ENCODE results near the gene NFATC1. TPM values are rescaled to one million over a fixed set of nuclear protein-coding genes. Genes with fewer than 3 reads are reported as not detected.

Gene NFATC1
- total and polyA plus RNA-seq, 7 experiments from 2014 or later, result 27.1 to 87.2 (median 53.4) TPM

GRCh38 chr18:79416677-79417052 is 20.9 kb downstream of the NFATC1 start:
- ATAC-seq (no peak), DNase-seq (no peak)
- peaks cover 9 to 54% (median 43%) of the 10 kb centered on the region in 7 donors for H3K4me1 Mint-ChIP-seq
- H3K9me3 ChIP-seq (ENCODE audit: control insufficient read depth in 2 of 3, low read length in 3 of 3), result no peaks in the 10 kb centered on the region
- H3K4me1 ChIP-seq (ENCODE audit: control insufficient read depth in 2 of 2, insufficient read depth in 2 of 2, low read length in 2 of 2), result no peaks in the 10 kb centered on the region
- CTCF ChIA-PET, result no interaction called here
- H3K27ac Mint-ChIP-seq, result peak overlapping the region in 3 of 9 donors; percentile 36 to 72 (median 70)
- no peak overlapping the region for H3K27ac ChIP-seq (ENCODE audit: low read depth, low read length)
- no peaks in the 10 kb centered on the region for H3K27me3 ChIP-seq (ENCODE audit: control insufficient read depth in 2 of 2, insufficient read depth in 2 of 2, low read length in 2 of 2)
- no peak overlapping the region for H3K4me3 ChIP-seq (ENCODE audit: low read length)
- H3K36me3 ChIP-seq (ENCODE audit: control insufficient read depth in 2 of 3, insufficient read depth in 3 of 3, low read length in 3 of 3), result peaks cover 7 to 65% (median 20%) of the 10 kb centered on the region in 3 experiments
- no peaks in the 10 kb centered on the region for H3K27me3 Mint-ChIP-seq
- peaks cover 0 to 1% (median 0%) of the 10 kb centered on the region in 11 donors for H3K9me3 Mint-ChIP-seq
- intact Hi-C loops (cut with micrococcal nuclease), result no loop called here
- peak overlapping the region in 1 of 10 donors; percentile 11 for H3K4me3 Mint-ChIP-seq
- H3K36me3 Mint-ChIP-seq, result peaks cover 5 to 31% (median 12%) of the 10 kb centered on the region in 5 donors
- POLR2A ChIA-PET, result no interaction called here

- POLR2A ChIA-PET, result interaction anchor here (0.6 kb wide), 1 partner anchor 13 kb away, joined by 4 read pairs; no protein-coding TSS in a partner anchor
Measured at GRCh38 chr18:79418236-79418635, 22.5 kb downstream of the NFATC1 start.

GRCh38 chr18:79418642-79419041 is 22.9 kb downstream of the NFATC1 start:
- CTCF ChIA-PET, result interaction anchor here (0.7 kb wide), 1 partner anchor 112 kb away, joined by 3 read pairs; no protein-coding TSS in a partner anchor
- Mint-ChIP-seq H3K27ac (peak overlapping the region in 2 of 9 donors; percentile 22 to 52), H3K4me1 (peaks cover 6 to 51% (median 35%) of the 10 kb centered on the region in 7 donors), H3K27me3 (no peaks in the 10 kb centered on the region), H3K4me3 (no peak overlapping the region), H3K36me3 (peaks cover 5 to 26% (median 6%) of the 10 kb centered on the region in 5 donors), H3K9me3 (peaks cover 0 to 1% (median 0%) of the 10 kb centered on the region in 11 donors)
- Histone ChIP-seq H3K27me3 (ENCODE audit: control insufficient read depth in 2 of 2, insufficient read depth in 2 of 2, low read length in 2 of 2) (no peaks in the 10 kb centered on the region), H3K4me1 (ENCODE audit: control insufficient read depth in 2 of 2, insufficient read depth in 2 of 2, low read length in 2 of 2) (no peaks in the 10 kb centered on the region), H3K27ac (ENCODE audit: low read depth, low read length) (no peak overlapping the region), H3K36me3 (ENCODE audit: control insufficient read depth in 2 of 3, insufficient read depth in 3 of 3, low read length in 3 of 3) (peaks cover 0 to 58% (median 11%) of the 10 kb centered on the region in 3 experiments), H3K9me3 (ENCODE audit: control insufficient read depth in 2 of 3, low read length in 3 of 3) (no peaks in the 10 kb centered on the region), H3K4me3 (ENCODE audit: low read length) (no peak overlapping the region)
- POLR2A ChIA-PET, result interaction anchor here (0.6 kb wide), 1 partner anchor 13 kb away, joined by 4 read pairs; no protein-coding TSS in a partner anchor
- intact Hi-C loops (cut with micrococcal nuclease), result no loop called here
- DNase-seq (no peak), ATAC-seq (no peak)

More at GRCh38 chr18:79418236-79418635, 22.5 kb downstream of the NFATC1 start:
- Mint-ChIP-seq H3K27ac (peak overlapping the region in 1 of 9 donors; percentile 43), H3K36me3 (peaks cover 5 to 30% (median 8%) of the 10 kb centered on the region in 5 donors), H3K4me3 (no peak overlapping the region), H3K4me1 (peaks cover 10 to 55% (median 39%) of the 10 kb centered on the region in 7 donors), H3K27me3 (no peaks in the 10 kb centered on the region), H3K9me3 (peaks cover 0 to 1% (median 0%) of the 10 kb centered on the region in 11 donors)
- CTCF ChIA-PET, result interaction anchor here (0.7 kb wide), 1 partner anchor 112 kb away, joined by 3 read pairs; no protein-coding TSS in a partner anchor
- H3K4me1 ChIP-seq (ENCODE audit: control insufficient read depth in 2 of 2, insufficient read depth in 2 of 2, low read length in 2 of 2), result no peaks in the 10 kb centered on the region
- H3K27me3 ChIP-seq (ENCODE audit: control insufficient read depth in 2 of 2, insufficient read depth in 2 of 2, low read length in 2 of 2), result no peaks in the 10 kb centered on the region
- H3K4me3 ChIP-seq (ENCODE audit: low read length), result no peak overlapping the region
- DNase-seq, result no peak
- no peak for ATAC-seq
- H3K36me3 ChIP-seq (ENCODE audit: control insufficient read depth in 2 of 3, insufficient read depth in 3 of 3, low read length in 3 of 3), result peaks cover 0 to 60% (median 14%) of the 10 kb centered on the region in 3 experiments
- H3K27ac ChIP-seq (ENCODE audit: low read depth, low read length), result no peak overlapping the region
- H3K9me3 ChIP-seq (ENCODE audit: control insufficient read depth in 2 of 3, low read length in 3 of 3), result no peaks in the 10 kb centered on the region
- intact Hi-C loops (cut with micrococcal nuclease), result no loop called here

DNA sequence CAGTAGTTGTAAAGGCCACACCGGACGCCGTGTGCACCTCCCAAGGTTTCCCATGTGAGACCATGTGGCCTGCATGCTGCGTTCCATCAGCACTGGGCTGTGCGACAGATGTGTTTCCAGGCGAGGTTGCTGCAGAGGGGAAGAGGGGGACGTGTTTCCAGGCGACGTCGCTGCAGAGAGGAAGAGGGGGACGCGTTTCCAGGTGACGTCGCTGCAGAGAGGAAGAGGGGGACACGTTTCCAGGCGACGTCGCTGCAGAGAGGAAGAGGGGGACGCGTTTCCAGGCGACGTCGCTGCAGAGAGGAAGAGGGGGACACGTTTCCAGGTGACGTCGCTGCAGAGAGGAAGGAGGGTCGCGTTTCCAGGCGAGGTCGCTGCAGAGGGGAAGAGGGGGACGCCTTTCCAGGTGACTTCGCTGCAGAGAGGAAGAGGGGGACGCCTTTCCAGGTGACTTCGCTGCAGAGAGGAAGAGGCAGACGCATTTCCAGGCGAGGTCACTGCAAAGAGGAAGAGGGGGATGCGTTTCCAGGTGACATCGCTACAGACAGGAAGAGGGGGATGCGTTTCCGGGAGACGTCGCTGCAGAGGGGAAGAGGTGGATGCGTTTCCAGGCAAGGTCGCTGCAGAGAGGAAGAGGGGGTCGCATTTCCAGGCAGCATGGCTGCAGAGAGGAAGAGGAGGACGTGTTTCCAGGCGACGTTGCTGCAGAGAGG is 24.5 kb downstream of the NFATC1 start:
- Histone ChIP-seq H3K36me3 (ENCODE audit: control insufficient read depth in 2 of 3, insufficient read depth in 3 of 3, low read length in 3 of 3) (peaks cover 0 to 56% (median 11%) of the 10 kb centered on the region in 3 experiments), H3K9me3 (ENCODE audit: control insufficient read depth in 2 of 3, low read length in 3 of 3) (no peaks in the 10 kb centered on the region), H3K4me3 (ENCODE audit: low read length) (no peak overlapping the region), H3K4me1 (ENCODE audit: control insufficient read depth in 2 of 2, insufficient read depth in 2 of 2, low read length in 2 of 2) (peaks cover 0 to 4% of the 10 kb centered on the region in 2 donors), H3K27me3 (ENCODE audit: control insufficient read depth in 2 of 2, insufficient read depth in 2 of 2, low read length in 2 of 2) (no peaks in the 10 kb centered on the region), H3K27ac (ENCODE audit: low read depth, low read length) (no peak overlapping the region)
- Mint-ChIP-seq H3K9me3 (peaks cover 0 to 5% (median 0%) of the 10 kb centered on the region in 11 donors), H3K27me3 (no peaks in the 10 kb centered on the region), H3K4me1 (peaks cover 12 to 48% (median 35%) of the 10 kb centered on the region in 7 donors), H3K27ac (peak overlapping the region in 6 of 9 donors; percentile 7 to 70 (median 37)), H3K36me3 (peaks cover 9 to 25% (median 14%) of the 10 kb centered on the region in 5 donors), H3K4me3 (peak overlapping the region in 2 of 10 donors; percentile 2 to 18)
- intact Hi-C loops (cut with micrococcal nuclease), result no loop called here
- DNase-seq (no peak), ATAC-seq (no peak)
- POLR2A ChIA-PET, result no interaction called here
- CTCF ChIA-PET, result no interaction called here

GRCh38 chr18:79421275-79421857 is 25.6 kb downstream of the NFATC1 start:
- POLR2A ChIA-PET, result no interaction called here
- Histone ChIP-seq H3K4me3 (ENCODE audit: low read length) (no peak overlapping the region), H3K27me3 (ENCODE audit: control insufficient read depth in 2 of 2, insufficient read depth in 2 of 2, low read length in 2 of 2) (no peaks in the 10 kb centered on the region), H3K27ac (ENCODE audit: low read depth, low read length) (no peak overlapping the region), H3K4me1 (ENCODE audit: control insufficient read depth in 2 of 2, insufficient read depth in 2 of 2, low read length in 2 of 2) (peaks cover 0 to 4% of the 10 kb centered on the region in 2 donors), H3K9me3 (ENCODE audit: control insufficient read depth in 2 of 3, low read length in 3 of 3) (no peaks in the 10 kb centered on the region), H3K36me3 (ENCODE audit: control insufficient read depth in 2 of 3, insufficient read depth in 3 of 3, low read length in 3 of 3) (peaks cover 0 to 67% (median 11%) of the 10 kb centered on the region in 3 experiments)
- H3K4me3 Mint-ChIP-seq, result no peak overlapping the region
- peaks cover 11 to 27% (median 14%) of the 10 kb centered on the region in 5 donors for H3K36me3 Mint-ChIP-seq
- intact Hi-C loops (cut with micrococcal nuclease), result no loop called here
- ATAC-seq, result peak; percentile 16
- DNase-seq, result no peak
- peaks cover 0 to 5% (median 0%) of the 10 kb centered on the region in 11 donors for H3K9me3 Mint-ChIP-seq
- CTCF ChIA-PET, result no interaction called here
- H3K27ac Mint-ChIP-seq, result peak overlapping the region in 1 of 9 donors; percentile 33
- no peaks in the 10 kb centered on the region for H3K27me3 Mint-ChIP-seq
- peaks cover 12 to 54% (median 35%) of the 10 kb centered on the region in 7 donors for H3K4me1 Mint-ChIP-seq

DNA sequence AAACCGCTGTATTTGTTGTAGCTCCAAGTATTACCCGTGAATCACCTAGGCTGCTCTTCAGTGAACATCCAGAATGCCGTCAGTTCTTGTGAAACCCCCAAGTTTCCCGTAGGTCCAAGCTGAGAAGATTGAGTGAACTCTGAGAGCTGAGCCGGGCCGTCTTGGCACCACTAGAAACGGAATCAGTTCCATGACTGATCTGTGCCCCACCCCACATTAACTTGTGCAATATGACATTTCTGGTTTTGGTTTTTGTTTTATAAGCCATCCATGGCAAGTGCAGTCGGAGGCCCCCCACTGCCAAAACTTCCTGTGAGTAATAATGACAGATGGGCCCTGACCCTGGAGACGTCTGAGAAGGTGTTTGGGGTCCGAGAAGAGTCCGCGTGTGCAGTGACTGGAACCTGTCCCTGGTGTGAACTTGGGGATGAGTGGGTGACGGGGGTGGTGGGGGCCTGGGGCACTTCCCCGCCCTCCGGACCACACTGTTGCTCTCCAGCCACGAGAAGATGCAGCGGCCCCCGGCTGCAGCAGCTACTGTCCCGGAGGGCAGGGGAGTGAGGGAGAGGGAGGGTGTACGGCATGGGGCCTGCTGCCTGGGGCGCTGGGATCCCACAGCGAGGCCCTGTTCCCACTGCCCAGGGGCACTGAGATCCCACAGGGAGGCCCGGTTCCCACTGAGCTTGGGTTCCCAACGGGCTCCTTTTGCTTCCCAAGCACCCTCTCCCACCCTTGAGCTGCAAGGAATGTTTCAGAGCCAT is 26.5 kb downstream of the NFATC1 start:
- H3K4me1 ChIP-seq (ENCODE audit: control insufficient read depth in 2 of 2, insufficient read depth in 2 of 2, low read length in 2 of 2), result peaks cover 0 to 4% of the 10 kb centered on the region in 2 donors
- no peak overlapping the region for H3K4me3 ChIP-seq (ENCODE audit: low read length)
- peaks cover 0 to 75% (median 11%) of the 10 kb centered on the region in 3 experiments for H3K36me3 ChIP-seq (ENCODE audit: control insufficient read depth in 2 of 3, insufficient read depth in 3 of 3, low read length in 3 of 3)
- H3K27me3 ChIP-seq (ENCODE audit: control insufficient read depth in 2 of 2, insufficient read depth in 2 of 2, low read length in 2 of 2), result no peaks in the 10 kb centered on the region
- Mint-ChIP-seq H3K9me3 (peaks cover 0 to 5% (median 0%) of the 10 kb centered on the region in 11 donors), H3K4me3 (no peak overlapping the region), H3K4me1 (peaks cover 12 to 48% (median 35%) of the 10 kb centered on the region in 7 donors), H3K27me3 (no peaks in the 10 kb centered on the region), H3K36me3 (peaks cover 11 to 27% (median 14%) of the 10 kb centered on the region in 5 donors), H3K27ac (peak overlapping the region in 7 of 9 donors; percentile 17 to 89 (median 54))
- ATAC-seq (peak; percentile 47), DNase-seq (no peak)
- no peaks in the 10 kb centered on the region for H3K9me3 ChIP-seq (ENCODE audit: control insufficient read depth in 2 of 3, low read length in 3 of 3)
- intact Hi-C loops (cut with micrococcal nuclease), result no loop called here
- no peak overlapping the region for H3K27ac ChIP-seq (ENCODE audit: low read depth, low read length)
- ChIA-PET POLR2A (no interaction called here), CTCF (no interaction called here)
